ENCODE results near the gene SYT14. TPM values are rescaled to one million over a fixed set of nuclear protein-coding genes. Genes with fewer than 3 reads are reported as not detected.

SYT14 gene
- total RNA-seq, 1 donor from 2014 or later = 16.1 TPM

DNA sequence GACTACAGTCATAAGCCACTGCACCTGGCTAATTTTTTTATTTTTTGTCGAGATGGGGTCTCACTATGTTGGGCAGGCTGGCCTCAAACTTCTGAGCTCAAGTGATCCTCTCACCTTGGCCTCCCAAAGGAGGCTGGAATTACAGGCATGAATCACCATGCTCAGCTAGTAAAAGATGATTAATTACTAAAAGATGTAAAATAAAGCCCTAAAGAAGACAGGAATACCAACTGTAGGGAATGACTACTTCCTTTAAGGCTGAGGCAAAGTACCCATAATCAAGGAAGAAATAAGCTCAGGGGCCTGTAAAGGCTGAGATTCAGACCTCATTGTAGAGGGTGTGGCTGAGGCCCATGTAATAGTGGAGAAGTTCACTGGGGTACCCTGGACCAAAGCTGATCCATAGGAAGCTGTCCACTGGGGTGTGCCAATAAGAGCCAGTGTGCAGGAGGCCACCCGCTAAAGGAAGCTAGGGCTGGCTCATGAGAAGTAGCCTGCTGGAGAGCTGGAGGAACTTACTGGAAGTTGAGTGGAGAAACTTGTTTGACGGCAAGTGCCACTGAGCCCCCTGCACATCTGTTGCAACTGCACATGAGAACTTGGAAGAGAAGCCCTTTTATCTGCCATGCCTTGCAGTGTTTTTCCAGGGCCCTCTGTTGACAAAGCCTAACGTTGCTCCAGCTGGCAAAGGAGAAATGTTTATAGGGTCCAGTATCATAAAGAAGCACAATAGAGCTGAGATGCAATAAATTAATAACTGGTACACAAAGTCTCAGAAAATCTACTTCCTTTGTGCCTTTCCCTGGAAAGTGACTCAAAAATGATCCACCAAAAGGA is 276.8 kb downstream of the SYT14 start:
- Mint-ChIP-seq H3K4me3 (no peak overlapping the region), H3K4me1 (no peaks in the 10 kb centered on the region), H3K27me3 (ENCODE audit: insufficient read depth, low read depth) (peaks cover 4% of the 10 kb centered on the region), H3K9me3 (no peaks in the 10 kb centered on the region), H3K27ac (no peak overlapping the region), H3K36me3 (no peaks in the 10 kb centered on the region)
- H3F3A ChIP-seq (ENCODE audit: low read depth) = no peaks in the 10 kb centered on the region
- H3K4me2 ChIP-seq = no peak overlapping the region
- no peaks in the 10 kb centered on the region for H4K20me1 ChIP-seq (ENCODE audit: low read depth)
- no peak overlapping the region for H3K4me3 ChIP-seq
- no peak overlapping the region for H3K9ac ChIP-seq
- no peaks in the 10 kb centered on the region for H3K36me3 ChIP-seq
- H3K79me2 ChIP-seq (ENCODE audit: low read depth) = no peaks in the 10 kb centered on the region
- no peaks in the 10 kb centered on the region for H3K27me3 ChIP-seq
- TF ChIP-seq EZH2 (IDR thresholded peaks at IDR 0.05) (no peak), EZH2phosphoT487 (IDR thresholded peaks at IDR 0.05) (no peak)
- TF ChIP-seq, protein P1, sequence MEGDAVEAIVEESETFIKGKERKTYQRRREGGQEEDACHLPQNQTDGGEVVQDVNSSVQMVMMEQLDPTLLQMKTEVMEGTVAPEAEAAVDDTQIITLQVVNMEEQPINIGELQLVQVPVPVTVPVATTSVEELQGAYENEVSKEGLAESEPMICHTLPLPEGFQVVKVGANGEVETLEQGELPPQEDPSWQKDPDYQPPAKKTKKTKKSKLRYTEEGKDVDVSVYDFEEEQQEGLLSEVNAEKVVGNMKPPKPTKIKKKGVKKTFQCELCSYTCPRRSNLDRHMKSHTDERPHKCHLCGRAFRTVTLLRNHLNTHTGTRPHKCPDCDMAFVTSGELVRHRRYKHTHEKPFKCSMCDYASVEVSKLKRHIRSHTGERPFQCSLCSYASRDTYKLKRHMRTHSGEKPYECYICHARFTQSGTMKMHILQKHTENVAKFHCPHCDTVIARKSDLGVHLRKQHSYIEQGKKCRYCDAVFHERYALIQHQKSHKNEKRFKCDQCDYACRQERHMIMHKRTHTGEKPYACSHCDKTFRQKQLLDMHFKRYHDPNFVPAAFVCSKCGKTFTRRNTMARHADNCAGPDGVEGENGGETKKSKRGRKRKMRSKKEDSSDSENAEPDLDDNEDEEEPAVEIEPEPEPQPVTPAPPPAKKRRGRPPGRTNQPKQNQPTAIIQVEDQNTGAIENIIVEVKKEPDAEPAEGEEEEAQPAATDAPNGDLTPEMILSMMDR (IDR thresholded peaks at IDR 0.05) = no peak
- no peaks in the 10 kb centered on the region for H3K4me1 ChIP-seq
- no peak overlapping the region for H2AFZ ChIP-seq (replicated peaks)
- DNase-seq (ENCODE audit: low spot score) = no peak
- H3K27ac ChIP-seq = no peak overlapping the region
- H3K9me3 ChIP-seq (ENCODE audit: low read depth) = no peaks in the 10 kb centered on the region

DNA sequence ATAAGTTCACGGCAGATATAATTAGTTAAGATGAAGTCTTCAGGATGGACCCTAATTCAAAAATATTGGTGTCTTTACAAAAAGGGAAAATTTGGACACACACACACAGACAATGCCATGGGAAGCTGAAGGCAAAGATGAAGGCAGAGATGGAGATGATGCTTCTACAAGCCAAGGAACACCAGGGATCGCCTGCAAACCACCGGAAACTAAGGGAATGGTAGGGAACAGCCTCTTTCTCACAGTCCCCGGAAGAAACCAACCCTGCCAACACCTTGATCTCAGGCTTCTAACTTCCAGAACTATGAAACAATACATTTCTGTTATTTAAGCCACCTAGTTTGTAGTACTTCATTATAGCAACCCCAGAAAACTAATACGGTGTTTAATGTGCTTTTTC is 279.5 kb downstream of the SYT14 start:
- TF ChIP-seq, protein P1 (IDR thresholded peaks at IDR 0.05) = no peak
- TF ChIP-seq EZH2phosphoT487 (IDR thresholded peaks at IDR 0.05) (no peak), EZH2 (IDR thresholded peaks at IDR 0.05) (no peak)
- Mint-ChIP-seq H3K4me1 (peaks cover 4% of the 10 kb centered on the region), H3K27ac (no peak overlapping the region), H3K27me3 (ENCODE audit: insufficient read depth, low read depth) (peaks cover 7% of the 10 kb centered on the region), H3K9me3 (no peaks in the 10 kb centered on the region), H3K36me3 (no peaks in the 10 kb centered on the region), H3K4me3 (no peak overlapping the region)
- H4K20me1 ChIP-seq (ENCODE audit: low read depth) = no peaks in the 10 kb centered on the region
- no peak overlapping the region for H3K4me2 ChIP-seq
- H3K4me3 ChIP-seq = no peak overlapping the region
- H3K27ac ChIP-seq = no peak overlapping the region
- H3K9me3 ChIP-seq (ENCODE audit: low read depth) = no peaks in the 10 kb centered on the region
- H3K4me1 ChIP-seq = peaks cover 7% of the 10 kb centered on the region
- H3K36me3 ChIP-seq = no peaks in the 10 kb centered on the region
- H3K9ac ChIP-seq = no peak overlapping the region
- peaks cover 4% of the 10 kb centered on the region for H3F3A ChIP-seq (ENCODE audit: low read depth)
- H3K79me2 ChIP-seq (ENCODE audit: low read depth) = no peaks in the 10 kb centered on the region
- H2AFZ ChIP-seq (replicated peaks) = no peak overlapping the region
- DNase-seq (ENCODE audit: low spot score) = no peak
- no peaks in the 10 kb centered on the region for H3K27me3 ChIP-seq

DNA sequence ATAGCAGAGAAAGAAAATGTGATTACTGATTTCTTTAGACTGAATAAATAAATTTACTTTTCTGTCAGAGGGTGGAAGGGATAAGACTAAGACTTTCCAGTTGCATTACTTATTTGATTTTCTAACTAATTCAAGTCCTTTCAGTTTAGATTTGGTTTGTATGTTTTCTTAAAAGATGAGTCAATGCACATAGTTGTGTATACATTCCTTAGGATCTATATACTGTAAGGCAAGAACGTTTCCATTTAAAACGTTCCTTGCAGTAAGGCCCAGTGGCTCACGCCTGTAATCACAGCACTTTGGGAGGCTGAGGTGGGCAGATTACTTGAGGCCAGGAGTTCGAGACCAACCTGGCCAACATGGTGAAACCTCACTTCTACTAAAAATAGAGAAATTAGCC is 280.0 kb downstream of the SYT14 start:
- peaks cover 8% of the 10 kb centered on the region for H3K27me3 Mint-ChIP-seq (ENCODE audit: insufficient read depth, low read depth)
- peaks cover 10% of the 10 kb centered on the region for H3K4me1 Mint-ChIP-seq
- Histone ChIP-seq H3K27me3 (no peaks in the 10 kb centered on the region), H3K79me2 (ENCODE audit: low read depth) (no peaks in the 10 kb centered on the region), H4K20me1 (ENCODE audit: low read depth) (no peaks in the 10 kb centered on the region), H3F3A (ENCODE audit: low read depth) (peaks cover 4% of the 10 kb centered on the region), H3K9me3 (ENCODE audit: low read depth) (no peaks in the 10 kb centered on the region), H3K36me3 (no peaks in the 10 kb centered on the region), H3K4me1 (peaks cover 13% of the 10 kb centered on the region), H2AFZ (replicated peaks) (no peak overlapping the region), H3K4me3 (no peak overlapping the region), H3K9ac (no peak overlapping the region), H3K27ac (no peak overlapping the region), H3K4me2 (no peak overlapping the region)
- no peak overlapping the region for H3K4me3 Mint-ChIP-seq
- no peaks in the 10 kb centered on the region for H3K36me3 Mint-ChIP-seq
- H3K9me3 Mint-ChIP-seq = no peaks in the 10 kb centered on the region
- TF ChIP-seq, protein P1 (IDR thresholded peaks at IDR 0.05) = no peak
- no peak for DNase-seq (ENCODE audit: low spot score)
- H3K27ac Mint-ChIP-seq = no peak overlapping the region

Other genes with a start within 250 kb of the SYT14 start
- gene HSD11B1, start 233.4 kb upstream of the SYT14 start, total RNA-seq (ENCODE audit: low replicate concordance) = not detected in 2 replicates
- not detected in 2 replicates for gene TRAF3IP3, start 182.2 kb upstream of the SYT14 start, total RNA-seq (ENCODE audit: low replicate concordance)
- 6.9 and 7.7 TPM in 2 replicates for gene C1orf74, start 153.7 kb upstream of the SYT14 start, total RNA-seq (ENCODE audit: low replicate concordance)
- 0.34 and 3.3 TPM in 2 replicates for gene IRF6, start 132.1 kb upstream of the SYT14 start, total RNA-seq (ENCODE audit: low replicate concordance)
- 5.9 and 6.4 TPM in 2 replicates for gene UTP25, start 110.2 kb upstream of the SYT14 start, total RNA-seq (ENCODE audit: low replicate concordance)

Data from neural progenitor cell (in vitro differentiated cells).